Measurements from ENCODE around the gene HS3ST6.
"Not testable (repeated sequence)": the region's sequence is repeated elsewhere in the genome, so short reads cannot be mapped to it uniquely, and the experiment has no call there.

GRCh38 chr16:1957434-1958142 is 39.4 kb upstream of the HS3ST6 start:
- TF ChIP-seq CTCF (IDR thresholded peaks at IDR 0.05); YY1 (IDR thresholded peaks at IDR 0.05; ENCODE audit: low read depth); POLR2AphosphoS5 (IDR thresholded peaks at IDR 0.05; ENCODE audit: low read depth, low read length); EZH2phosphoT487 (IDR thresholded peaks at IDR 0.05; ENCODE audit: borderline replicate concordance, low read depth); CHD2 (IDR thresholded peaks at IDR 0.05; ENCODE audit: low read length, partially characterized antibody); FOSL2 (IDR thresholded peaks at IDR 0.05; ENCODE audit: borderline replicate concordance, low read depth); TCF12 (IDR thresholded peaks at IDR 0.05); TAF1 (IDR thresholded peaks at IDR 0.05; ENCODE audit: borderline replicate concordance, low read depth, low read length); SMC3 (IDR thresholded peaks at IDR 0.05; ENCODE audit: low read depth, low read length); REST (IDR thresholded peaks at IDR 0.05; ENCODE audit: low read depth, low read length); RFX5 (IDR thresholded peaks at IDR 0.05; ENCODE audit: low read length); RCOR1 (IDR thresholded peaks at IDR 0.05; ENCODE audit: low read length): not testable (repeated sequence)

All from SK-N-SH (cell line).